ENCODE measurements around the gene SCD5. TPM values are rescaled to one million over a fixed set of nuclear protein-coding genes. Genes with fewer than 3 reads are reported as not detected.

SCD5 gene
- total RNA-seq, 1 donor from 2014 or later = 5.1 TPM

DNA sequence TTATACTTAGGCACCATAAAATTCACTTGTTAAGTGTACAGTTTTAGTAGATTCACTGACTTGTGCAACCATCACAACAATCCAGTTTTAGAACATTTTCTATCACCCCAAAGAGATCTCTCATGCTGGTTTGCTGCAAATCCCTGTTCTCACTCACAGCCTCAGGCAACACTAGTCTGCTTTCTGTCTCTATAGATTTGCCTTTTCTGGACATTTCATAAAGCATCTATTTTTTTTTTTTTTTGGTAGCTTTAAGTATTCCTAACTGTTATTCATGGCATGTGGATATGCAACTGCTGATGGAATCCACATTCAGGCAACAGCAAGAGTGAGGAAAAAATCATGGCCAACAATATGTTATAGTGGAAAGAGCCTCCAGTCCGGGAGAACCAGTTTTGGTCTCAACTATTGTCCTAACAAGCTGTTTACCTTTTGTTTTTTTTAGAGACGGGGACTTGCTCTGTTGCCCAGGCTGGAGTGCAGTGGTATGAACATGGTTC lies 209.8 kb downstream of the SCD5 start:
- intact Hi-C loops (cut with DNase I) = no loop called here
- ATAC-seq (no peak), DNase-seq (ENCODE audit: missing footprints) (no peak)

DNA sequence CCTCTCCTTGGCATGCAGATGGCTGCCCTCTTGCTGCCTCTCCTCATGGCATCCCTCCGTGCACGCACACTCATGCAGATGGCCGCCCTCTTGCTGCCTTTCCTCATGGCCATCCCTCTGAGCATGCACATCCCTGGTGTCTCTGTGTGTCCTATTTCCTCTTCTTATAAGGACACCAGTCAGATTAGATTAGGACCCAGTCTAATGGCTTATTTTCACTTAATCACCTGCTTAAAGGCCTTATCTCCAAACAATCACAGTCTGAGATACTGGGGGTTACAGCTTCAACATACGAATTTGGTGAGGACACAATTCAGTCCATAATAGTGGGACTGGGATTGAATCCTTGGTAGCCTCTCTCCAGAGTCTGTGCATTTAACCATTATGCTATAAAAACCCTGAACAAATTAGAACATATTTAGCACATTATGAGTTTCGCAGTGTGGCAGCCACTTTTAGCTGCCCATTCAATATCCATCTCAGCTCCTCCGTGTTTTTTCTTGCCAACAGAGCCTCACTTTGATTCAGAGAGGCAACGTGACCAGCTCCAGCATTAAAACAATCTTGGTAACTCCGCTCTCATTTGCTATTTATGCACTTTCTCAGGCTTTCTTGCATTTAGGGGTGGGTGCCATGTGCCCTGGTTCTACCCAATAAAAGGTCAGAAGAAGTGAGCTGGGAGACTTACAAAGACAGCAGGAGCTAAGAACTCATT lies 210.6 kb downstream of the SCD5 start:
- intact Hi-C loops (cut with DNase I) = no loop called here
- DNase-seq (ENCODE audit: missing footprints) = no peak
- no peak for ATAC-seq

DNA sequence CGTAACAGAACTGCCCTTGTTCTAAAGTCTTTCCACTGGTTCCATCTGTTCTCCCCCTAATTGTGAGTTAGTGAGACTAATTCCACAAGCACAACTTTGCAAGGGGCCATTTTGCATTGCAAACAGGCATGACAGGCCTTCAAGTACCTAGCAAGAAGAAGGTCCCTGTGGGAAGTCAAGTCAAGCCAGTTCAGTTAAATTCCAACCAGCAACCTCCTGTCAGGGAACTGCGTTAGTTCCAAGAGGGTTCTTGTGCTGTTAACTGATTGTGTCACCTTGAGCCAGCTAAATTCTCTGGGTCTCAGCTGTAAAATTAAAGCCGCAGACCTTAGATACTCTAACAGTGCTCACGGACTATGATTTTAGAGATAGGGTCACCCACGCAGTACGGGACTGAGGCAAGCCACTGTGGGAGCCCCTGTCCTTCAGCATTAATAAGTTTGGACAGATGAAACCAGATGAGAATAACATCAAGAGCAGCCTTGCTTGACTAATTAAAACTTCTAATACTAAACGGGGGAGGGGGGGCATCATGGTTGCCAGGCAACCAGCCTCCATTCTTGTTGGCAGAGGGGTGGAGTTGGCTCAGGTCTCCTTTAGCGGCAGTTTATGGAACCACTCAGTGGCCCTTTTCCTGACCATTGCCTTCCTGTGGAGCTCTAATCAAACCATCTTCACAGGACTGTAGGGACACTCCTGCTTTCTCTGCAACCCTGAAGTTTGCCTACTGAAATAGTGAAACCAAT lies 212.7 kb downstream of the SCD5 start:
- DNase-seq (ENCODE audit: missing footprints) (no peak), ATAC-seq (no peak)
- intact Hi-C loops (cut with DNase I) = no loop called here

DNA sequence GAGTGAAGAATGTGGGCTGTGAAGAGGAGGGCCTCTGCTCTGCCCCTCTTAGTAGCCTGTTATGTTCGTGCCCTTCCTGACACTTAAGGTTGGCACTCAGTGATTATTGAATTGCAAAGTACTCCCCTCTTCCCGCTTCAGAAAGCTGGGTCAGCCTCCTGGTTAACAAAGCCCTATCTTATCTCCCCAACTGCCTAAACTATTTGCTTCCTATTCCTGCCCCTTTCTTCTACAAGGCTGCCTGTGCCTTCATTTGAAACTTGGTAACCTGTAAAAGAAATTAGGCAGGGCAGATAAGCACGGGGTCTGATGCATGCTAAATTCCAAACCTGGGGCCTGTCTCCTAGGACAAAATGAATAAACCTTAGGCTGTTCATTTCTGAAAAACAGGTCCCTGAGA lies 213.7 kb downstream of the SCD5 start:
- ATAC-seq = no peak
- intact Hi-C loops (cut with DNase I) = no loop called here
- no peak for DNase-seq (ENCODE audit: missing footprints)

DNA sequence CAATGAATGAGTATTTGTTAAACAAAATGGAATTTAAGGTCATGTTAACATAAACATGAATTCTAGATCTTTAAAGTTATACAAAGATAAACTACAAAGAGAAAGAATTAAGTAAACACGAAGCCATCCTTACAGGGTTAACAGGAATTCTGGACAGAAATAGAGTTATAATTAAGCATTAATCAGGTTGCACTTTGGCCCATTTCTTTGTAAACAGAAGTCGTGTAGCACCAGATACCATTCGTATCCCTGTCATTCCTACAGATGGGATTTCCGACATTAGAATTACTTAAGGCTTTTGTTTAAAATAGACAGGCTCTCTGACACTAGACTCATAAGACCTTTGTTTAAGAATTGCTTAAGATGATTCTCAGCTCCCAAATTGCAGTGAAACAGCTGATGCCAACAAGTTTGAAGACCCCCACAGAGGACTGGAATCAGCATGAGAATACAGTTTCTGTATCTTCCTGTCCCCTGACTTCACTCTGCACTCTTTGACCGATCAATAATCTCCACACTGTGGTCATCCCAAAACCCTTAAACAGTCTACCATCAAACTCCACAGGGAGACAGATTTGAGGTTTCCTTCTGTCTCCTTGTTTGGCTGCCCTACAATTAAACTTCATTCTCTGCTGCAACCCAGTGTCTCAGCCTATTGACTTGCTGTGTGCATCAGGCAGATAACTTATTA lies 214.6 kb downstream of the SCD5 start:
- intact Hi-C loops (cut with DNase I) = no loop called here
- ATAC-seq (no peak), DNase-seq (ENCODE audit: missing footprints) (no peak)

DNA sequence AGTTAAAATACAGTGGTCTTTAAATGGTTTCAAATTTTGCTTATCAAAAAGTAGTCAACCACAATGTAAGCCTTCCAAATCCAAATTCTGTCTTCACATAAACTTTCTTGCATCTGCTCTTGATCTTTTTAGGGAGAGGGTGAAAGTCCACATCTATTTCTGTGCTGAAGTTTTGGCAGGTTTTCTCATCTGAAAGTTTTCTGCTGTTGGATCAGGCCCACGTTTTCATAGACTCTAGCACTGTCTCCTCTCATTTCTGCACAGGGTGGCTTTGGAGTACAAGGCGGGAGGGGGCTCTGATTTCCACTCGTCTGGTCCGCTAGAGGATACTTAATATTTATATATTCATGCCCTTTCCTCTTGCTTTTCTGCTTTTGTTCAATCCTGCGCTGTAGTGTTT lies 218.7 kb downstream of the SCD5 start:
- intact Hi-C loops (cut with DNase I) = no loop called here
- DNase-seq (ENCODE audit: missing footprints) (no peak), ATAC-seq (no peak)

Small RNA genes lying within 50 kb of the gene (microRNA-seq; reads per million reads assigned to microRNA genes)
- not detected for gene MIR575

Other genes starting within 250 kb of the SCD5 start
- 19.6 TPM for gene TMEM150C, start 236.8 kb downstream of the SCD5 start, total RNA-seq
- 85.6 TPM for gene SEC31A, start 92.4 kb upstream of the SCD5 start, total RNA-seq
- 5.5 TPM for gene THAP9, start 101.9 kb upstream of the SCD5 start, total RNA-seq
- 7.4 TPM for gene LIN54, start 212.0 kb upstream of the SCD5 start, total RNA-seq
- gene COPS4, start 236.4 kb upstream of the SCD5 start, total RNA-seq = 50.4 TPM